Esophagus squamous epithelium (tissue), 4 donors: ENCODE measurements around the gene CAMTA1.

ENCODE experiments used
- CTCF ChIP-seq, 6 experiments: fragments of 450-650 bp in 4 of 6; fragments of 200-600 bp in 2 of 6; sonication (generic) in 2 of 6; IDR thresholded peaks; one replicate each; pipeline ENCODE4 v1.5.1; 2016 to 2019; ENCODE audit warnings: antibody characterized with exemption in 6 of 6, mild to moderate bottlenecking in 4 of 6, moderate library complexity in 4 of 6
- POLR2A ChIP-seq, 4 donors: fragments of 450-650 bp; IDR thresholded peaks; one replicate each; pipeline ENCODE4 v1.6.1; 2017; ENCODE audit warnings: antibody characterized with exemption in 4 of 4, mild to moderate bottlenecking in 4 of 4, moderate library complexity in 3 of 4

GRCh38 chr1:6800745-6801144, 15.5 kb downstream of the CAMTA1 start:
- no peak for TF ChIP-seq CTCF (IDR thresholded peaks at IDR 0.05)
- TF ChIP-seq POLR2A (IDR thresholded peaks at IDR 0.05): no peak
